ENCODE data around the gene LAMA2.

DNA sequence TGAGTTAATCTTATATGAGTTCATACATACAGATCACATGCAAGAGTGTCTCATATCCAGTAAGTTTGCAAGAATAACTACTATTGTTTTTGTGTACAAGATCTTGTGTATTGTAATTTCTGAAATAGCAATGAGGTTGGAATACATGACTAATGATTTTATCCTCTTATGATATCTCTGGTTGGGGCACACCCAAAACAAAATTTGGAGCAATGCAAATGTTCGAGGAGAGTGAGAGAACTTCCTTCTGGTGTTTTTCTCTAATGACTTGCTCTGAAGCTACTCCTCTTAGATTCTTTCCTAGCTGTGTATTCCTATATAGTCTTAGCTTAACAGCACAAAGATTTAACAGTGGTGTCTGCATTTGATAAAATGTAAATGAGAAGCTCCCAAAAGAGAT, 252.5 kb downstream of the LAMA2 start:
- TF ChIP-seq, protein P1, sequence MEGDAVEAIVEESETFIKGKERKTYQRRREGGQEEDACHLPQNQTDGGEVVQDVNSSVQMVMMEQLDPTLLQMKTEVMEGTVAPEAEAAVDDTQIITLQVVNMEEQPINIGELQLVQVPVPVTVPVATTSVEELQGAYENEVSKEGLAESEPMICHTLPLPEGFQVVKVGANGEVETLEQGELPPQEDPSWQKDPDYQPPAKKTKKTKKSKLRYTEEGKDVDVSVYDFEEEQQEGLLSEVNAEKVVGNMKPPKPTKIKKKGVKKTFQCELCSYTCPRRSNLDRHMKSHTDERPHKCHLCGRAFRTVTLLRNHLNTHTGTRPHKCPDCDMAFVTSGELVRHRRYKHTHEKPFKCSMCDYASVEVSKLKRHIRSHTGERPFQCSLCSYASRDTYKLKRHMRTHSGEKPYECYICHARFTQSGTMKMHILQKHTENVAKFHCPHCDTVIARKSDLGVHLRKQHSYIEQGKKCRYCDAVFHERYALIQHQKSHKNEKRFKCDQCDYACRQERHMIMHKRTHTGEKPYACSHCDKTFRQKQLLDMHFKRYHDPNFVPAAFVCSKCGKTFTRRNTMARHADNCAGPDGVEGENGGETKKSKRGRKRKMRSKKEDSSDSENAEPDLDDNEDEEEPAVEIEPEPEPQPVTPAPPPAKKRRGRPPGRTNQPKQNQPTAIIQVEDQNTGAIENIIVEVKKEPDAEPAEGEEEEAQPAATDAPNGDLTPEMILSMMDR (IDR thresholded peaks at IDR 0.05): no peak
- no peak for TF ChIP-seq POLR2A (IDR thresholded peaks at IDR 0.05)
